AG09309 (cell line): ENCODE results near the gene GPR15.

ENCODE experiments used
- DNase-seq: peaks from one replicate; pipeline ENCODE4 v3.0.0-alpha.2; 2010; ENCODE audit warnings: low read depth
- H3K4me3 ChIP-seq: 2 replicates; pipeline ENCODE4 v1.5.1; 2011; ENCODE audit warnings: mild to moderate bottlenecking, low read depth, low read length, moderate library complexity; ENCODE audit not compliant: control insufficient read depth
- TF ChIP-seq, protein P1 (sequence below): IDR thresholded peaks from 2 replicates; pipeline ENCODE4 v1.5.1; 2011; ENCODE audit warnings: mild to moderate bottlenecking, low read depth, low read length, inconsistent platforms; ENCODE audit not compliant: insufficient read depth, control insufficient read depth; ENCODE audit errors: missing control alignments

Gene GPR15

DNA sequence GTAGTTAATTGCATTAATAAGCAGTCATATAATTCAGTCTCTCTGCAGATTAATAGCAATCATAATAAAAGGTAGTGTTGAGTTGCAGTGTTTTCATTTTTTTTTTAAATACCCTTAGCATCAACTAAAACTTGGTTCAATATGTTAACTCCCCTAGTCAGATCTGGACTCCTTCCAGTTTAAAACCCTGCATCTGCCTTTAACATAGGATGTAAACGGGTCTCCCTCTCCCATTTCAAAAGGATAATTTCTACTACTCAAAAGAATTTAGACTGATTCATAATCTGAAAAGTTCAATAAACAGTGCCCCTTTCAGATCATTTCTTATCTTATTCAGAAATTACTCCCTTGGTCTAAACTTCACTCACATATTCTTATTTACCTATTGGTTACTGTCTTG, 50.3 kb downstream of the GPR15 start:
- H3K4me3 ChIP-seq = no peak overlapping the region
- DNase-seq = no peak
- TF ChIP-seq, protein P1, sequence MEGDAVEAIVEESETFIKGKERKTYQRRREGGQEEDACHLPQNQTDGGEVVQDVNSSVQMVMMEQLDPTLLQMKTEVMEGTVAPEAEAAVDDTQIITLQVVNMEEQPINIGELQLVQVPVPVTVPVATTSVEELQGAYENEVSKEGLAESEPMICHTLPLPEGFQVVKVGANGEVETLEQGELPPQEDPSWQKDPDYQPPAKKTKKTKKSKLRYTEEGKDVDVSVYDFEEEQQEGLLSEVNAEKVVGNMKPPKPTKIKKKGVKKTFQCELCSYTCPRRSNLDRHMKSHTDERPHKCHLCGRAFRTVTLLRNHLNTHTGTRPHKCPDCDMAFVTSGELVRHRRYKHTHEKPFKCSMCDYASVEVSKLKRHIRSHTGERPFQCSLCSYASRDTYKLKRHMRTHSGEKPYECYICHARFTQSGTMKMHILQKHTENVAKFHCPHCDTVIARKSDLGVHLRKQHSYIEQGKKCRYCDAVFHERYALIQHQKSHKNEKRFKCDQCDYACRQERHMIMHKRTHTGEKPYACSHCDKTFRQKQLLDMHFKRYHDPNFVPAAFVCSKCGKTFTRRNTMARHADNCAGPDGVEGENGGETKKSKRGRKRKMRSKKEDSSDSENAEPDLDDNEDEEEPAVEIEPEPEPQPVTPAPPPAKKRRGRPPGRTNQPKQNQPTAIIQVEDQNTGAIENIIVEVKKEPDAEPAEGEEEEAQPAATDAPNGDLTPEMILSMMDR = no peak

DNA sequence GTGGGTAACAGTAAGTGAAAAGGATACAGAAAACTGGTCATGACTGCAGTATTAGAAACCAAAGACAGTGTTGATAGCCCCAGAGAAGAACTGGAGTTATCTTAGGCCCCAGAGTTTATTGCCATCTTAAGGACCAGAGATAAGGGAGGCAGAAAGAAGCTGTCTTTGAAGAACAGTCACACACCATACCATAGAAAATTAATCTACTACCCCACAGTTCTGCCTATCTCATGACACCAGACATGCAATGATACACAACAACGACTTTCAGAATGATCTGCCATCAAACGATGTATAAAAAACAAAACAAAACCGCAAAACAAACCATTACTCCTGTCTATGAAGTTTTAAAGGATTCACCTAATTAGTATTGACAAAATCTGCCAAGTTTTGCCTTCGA, 52.0 kb downstream of the GPR15 start:
- no peak for DNase-seq
- TF ChIP-seq, protein P1 = no peak
- no peak overlapping the region for H3K4me3 ChIP-seq
